HG03175 (cell line): Measurements from ENCODE around the gene SIGLEC11.
"Not testable (repeated sequence)": the region's sequence is repeated elsewhere in the genome, so short reads cannot be mapped to it uniquely, and the experiment has no call there.

Experiments
- ATAC-seq: cut with Tn5 transposase; IDR thresholded peaks from one replicate; pipeline ENCODE4 v1.9.1; 2021; ENCODE audit warnings: mild to moderate bottlenecking, moderate library complexity; ENCODE audit not compliant: unreplicated experiment

The SIGLEC11 gene

GRCh38 chr19:49952479-49952836, 8.5 kb downstream of the SIGLEC11 start:
- no peak for ATAC-seq

GRCh38 chr19:49951806-49952478, 9.0 kb downstream of the SIGLEC11 start:
- ATAC-seq: no peak

GRCh38 chr19:49950956-49951526, 9.9 kb downstream of the SIGLEC11 start:
- ATAC-seq: no peak

- ATAC-seq: no peak
These were observed 10.4 kb downstream of the SIGLEC11 start for GRCh38 chr19:49950590-49950948.

GRCh38 chr19:49949742-49950589, 11.0 kb downstream of the SIGLEC11 start:
- no peak for ATAC-seq

GRCh38 chr19:49946415-49946814, 14.6 kb downstream of the SIGLEC11 start:
- no peak for ATAC-seq

- not testable (repeated sequence) for ATAC-seq
These were observed 16.4 kb downstream of the SIGLEC11 start for GRCh38 chr19:49944567-49944966.

GRCh38 chr19:49940482-49940791, 20.5 kb downstream of the SIGLEC11 start:
- ATAC-seq: no peak

GRCh38 chr19:49939721-49940481, 21.1 kb downstream of the SIGLEC11 start:
- ATAC-seq: no peak

- ATAC-seq: no peak
These were observed 22.3 kb downstream of the SIGLEC11 start for GRCh38 chr19:49938662-49939061.

- ATAC-seq: no peak
These were observed 23.1 kb downstream of the SIGLEC11 start for GRCh38 chr19:49937750-49938381.

- no peak for ATAC-seq
These were observed 24.4 kb downstream of the SIGLEC11 start for GRCh38 chr19:49936549-49936948.

GRCh38 chr19:49933643-49934042, 27.3 kb downstream of the SIGLEC11 start:
- no peak for ATAC-seq

GRCh38 chr19:49932731-49933131, 28.2 kb downstream of the SIGLEC11 start:
- ATAC-seq: no peak

GRCh38 chr19:49932041-49932451, 28.9 kb downstream of the SIGLEC11 start:
- ATAC-seq: no peak

GRCh38 chr19:49931293-49932040, 29.5 kb downstream of the SIGLEC11 start:
- no peak for ATAC-seq

- ATAC-seq: no peak
These were observed 30.4 kb downstream of the SIGLEC11 start for GRCh38 chr19:49930483-49931011.

- peak; percentile 79 for ATAC-seq
These were observed 31.1 kb downstream of the SIGLEC11 start for GRCh38 chr19:49929611-49930482.

GRCh38 chr19:49929121-49929610, 31.8 kb downstream of the SIGLEC11 start, which contains the start of the genes ATF5 and NUP62:
Gene ATF5 (plus strand): TSS chr19:49929205. CDS start chr19:49930851, 1,646 bp downstream.
Gene NUP62 (minus strand): TSS chr19:49929504. CDS start chr19:49909807, 19,697 bp downstream.
- peak; percentile 66 for ATAC-seq
